Measurements from ENCODE around the gene D2HGDH. TPM values are rescaled to one million over a fixed set of nuclear protein-coding genes. Genes with fewer than 3 reads are reported as not detected.

The D2HGDH gene
- total and polyA plus RNA-seq, 2 of the 13 experiments (the other 11 are each of a cell fraction or from before 2014, with no cell fraction given) = 19.2 to 20.3 TPM

GRCh38 chr2:241771286-241772062 is 37.0 kb downstream of the D2HGDH start (continued):
- TF ChIP-seq REST (IDR thresholded peaks at IDR 0.05; ENCODE audit: borderline replicate concordance in 1 of 2, low read depth in 1 of 2, low read length in 2 of 2) = no peak
- TF ChIP-seq TFDP2 (CRISPR knock-in tag; IDR thresholded peaks at IDR 0.05) = peak; percentile 92
- no peak for TF ChIP-seq DMTF1 (CRISPR knock-in tag; IDR thresholded peaks at IDR 0.05)
- no peak for TF ChIP-seq HDAC1 (CRISPR knock-in tag; IDR thresholded peaks at IDR 0.05)
- peak; percentile 54 for TF ChIP-seq RBM39 (IDR thresholded peaks at IDR 0.05; ENCODE audit: low read depth, low read length, poor library complexity, severe bottlenecking)
- TF ChIP-seq, protein P1, sequence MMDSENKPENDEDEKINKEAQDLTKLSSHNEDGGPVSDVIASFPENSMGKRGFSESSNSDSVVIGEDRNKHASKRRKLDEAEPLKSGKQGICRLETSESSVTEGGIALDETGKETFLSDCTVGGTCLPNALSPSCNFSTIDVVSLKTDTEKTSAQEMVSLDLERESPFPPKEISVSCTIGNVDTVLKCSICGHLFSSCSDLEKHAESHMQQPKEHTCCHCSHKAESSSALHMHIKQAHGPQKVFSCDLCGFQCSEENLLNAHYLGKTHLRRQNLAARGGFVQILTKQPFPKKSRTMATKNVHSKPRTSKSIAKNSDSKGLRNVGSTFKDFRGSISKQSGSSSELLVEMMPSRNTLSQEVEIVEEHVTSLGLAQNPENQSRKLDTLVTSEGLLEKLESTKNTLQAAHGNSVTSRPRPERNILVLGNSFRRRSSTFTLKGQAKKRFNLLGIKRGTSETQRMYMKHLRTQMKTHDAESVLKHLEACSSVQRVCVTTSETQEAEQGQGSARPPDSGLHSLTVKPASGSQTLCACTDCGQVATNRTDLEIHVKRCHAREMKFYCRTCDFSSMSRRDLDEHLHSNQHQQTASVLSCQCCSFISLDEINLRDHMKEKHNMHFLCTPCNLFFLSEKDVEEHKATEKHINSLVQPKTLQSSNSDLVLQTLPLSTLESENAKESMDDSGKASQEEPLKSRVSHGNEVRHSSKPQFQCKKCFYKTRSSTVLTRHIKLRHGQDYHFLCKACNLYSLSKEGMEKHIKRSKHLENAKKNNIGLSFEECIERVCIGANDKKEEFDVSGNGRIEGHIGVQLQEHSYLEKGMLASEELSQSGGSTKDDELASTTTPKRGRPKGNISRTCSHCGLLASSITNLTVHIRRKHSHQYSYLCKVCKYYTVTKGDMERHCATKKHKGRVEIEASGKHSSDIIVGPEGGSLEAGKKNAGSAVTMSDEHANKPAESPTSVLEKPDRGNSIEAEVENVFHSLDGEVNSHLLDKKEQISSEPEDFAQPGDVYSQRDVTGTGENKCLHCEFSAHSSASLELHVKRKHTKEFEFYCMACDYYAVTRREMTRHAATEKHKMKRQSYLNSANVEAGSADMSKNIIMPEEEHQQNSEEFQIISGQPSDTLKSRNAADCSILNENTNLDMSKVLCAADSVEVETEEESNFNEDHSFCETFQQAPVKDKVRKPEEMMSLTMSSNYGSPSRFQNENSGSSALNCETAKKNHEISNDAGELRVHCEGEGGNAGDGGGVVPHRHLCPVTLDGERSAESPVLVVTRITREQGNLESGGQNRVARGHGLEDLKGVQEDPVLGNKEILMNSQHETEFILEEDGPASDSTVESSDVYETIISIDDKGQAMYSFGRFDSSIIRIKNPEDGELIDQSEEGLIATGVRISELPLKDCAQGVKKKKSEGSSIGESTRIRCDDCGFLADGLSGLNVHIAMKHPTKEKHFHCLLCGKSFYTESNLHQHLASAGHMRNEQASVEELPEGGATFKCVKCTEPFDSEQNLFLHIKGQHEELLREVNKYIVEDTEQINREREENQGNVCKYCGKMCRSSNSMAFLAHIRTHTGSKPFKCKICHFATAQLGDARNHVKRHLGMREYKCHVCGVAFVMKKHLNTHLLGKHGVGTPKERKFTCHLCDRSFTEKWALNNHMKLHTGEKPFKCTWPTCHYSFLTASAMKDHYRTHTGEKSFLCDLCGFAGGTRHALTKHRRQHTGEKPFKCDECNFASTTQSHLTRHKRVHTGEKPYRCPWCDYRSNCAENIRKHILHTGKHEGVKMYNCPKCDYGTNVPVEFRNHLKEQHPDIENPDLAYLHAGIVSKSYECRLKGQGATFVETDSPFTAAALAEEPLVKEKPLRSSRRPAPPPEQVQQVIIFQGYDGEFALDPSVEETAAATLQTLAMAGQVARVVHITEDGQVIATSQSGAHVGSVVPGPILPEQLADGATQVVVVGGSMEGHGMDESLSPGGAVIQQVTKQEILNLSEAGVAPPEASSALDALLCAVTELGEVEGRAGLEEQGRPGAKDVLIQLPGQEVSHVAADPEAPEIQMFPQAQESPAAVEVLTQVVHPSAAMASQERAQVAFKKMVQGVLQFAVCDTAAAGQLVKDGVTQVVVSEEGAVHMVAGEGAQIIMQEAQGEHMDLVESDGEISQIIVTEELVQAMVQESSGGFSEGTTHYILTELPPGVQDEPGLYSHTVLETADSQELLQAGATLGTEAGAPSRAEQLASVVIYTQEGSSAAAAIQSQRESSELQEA (CRISPR knock-in tag; IDR thresholded peaks at IDR 0.05; ENCODE audit: not compliant biosample characterization) = peak; percentile 90
- peak; percentile 48; the same call in 1 of the 2 replicates for TF ChIP-seq HOXA3 (CRISPR knock-in tag; IDR thresholded peaks at IDR 0.05)
- TF ChIP-seq NR2F1 (CRISPR knock-in tag; IDR thresholded peaks at IDR 0.05) = 0 out of 4 replicates have a peak, but pooled peaks have one; percentile 7 to 33
- peak; percentile 88 for TF ChIP-seq ZNF737 (CRISPR knock-in tag; IDR thresholded peaks at IDR 0.05; ENCODE audit: borderline replicate concordance)
- TF ChIP-seq ZNF674 (CRISPR knock-in tag; IDR thresholded peaks at IDR 0.05; ENCODE audit: low read depth) = no peak
- TF ChIP-seq GABPA (IDR thresholded peaks at IDR 0.05; ENCODE audit: low read depth, low read length) = no peak
- TF ChIP-seq GABPA (CRISPR knock-in tag; IDR thresholded peaks at IDR 0.05; ENCODE audit: low read depth) = peak; percentile 36; the same call in 1 of the 2 replicates

All from HepG2 (cell line).